Measurements from ENCODE around the gene DISP2. TPM values are rescaled to one million over a fixed set of nuclear protein-coding genes. Genes with fewer than 3 reads are reported as not detected.

DISP2 gene
- total RNA-seq, 4 donors from 2014 or later: 8.6 to 12.9 (median 10.9) TPM

DNA sequence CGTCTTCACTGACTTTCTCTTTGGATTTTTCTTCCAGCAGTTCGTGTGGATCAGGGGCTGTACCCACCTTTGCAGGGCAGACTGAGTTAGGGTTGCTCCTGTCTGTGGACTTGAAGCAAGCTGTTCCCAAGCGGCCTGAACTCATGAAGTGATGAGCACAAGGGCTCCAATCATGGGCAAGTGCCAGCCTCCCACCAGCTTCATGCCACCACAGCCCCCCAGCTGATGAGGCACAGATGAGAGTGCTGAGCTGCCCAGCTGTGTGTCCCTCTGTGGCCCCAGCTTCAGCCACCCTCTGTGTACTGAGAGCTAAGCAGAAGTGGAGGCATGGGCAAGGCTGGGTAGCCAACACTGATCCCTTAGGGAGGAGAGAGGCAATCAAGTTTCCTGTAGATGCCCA is 47.0 kb upstream of the DISP2 start:
- Histone ChIP-seq H3K27ac (no peak overlapping the region), H3K9me3 (no peaks in the 10 kb centered on the region), H3K27me3 (no peaks in the 10 kb centered on the region), H3K4me1 (peaks cover 0 to 34% (median 8%) of the 10 kb centered on the region in 4 donors), H3K4me3 (no peak overlapping the region), H3K36me3 (no peaks in the 10 kb centered on the region)
- 43 to 52% methylated on average over 2 to 3 of the region's 3 CpGs for WGBS, 2 donors (ENCODE audit: low coverage in 1 of 2)
- DNase-seq: no peak
- TF ChIP-seq POLR2A (IDR thresholded peaks at IDR 0.05): no peak
- no peak for TF ChIP-seq EP300 (IDR thresholded peaks at IDR 0.05; ENCODE audit: low read depth)
- no peak for TF ChIP-seq POLR2AphosphoS5 (IDR thresholded peaks at IDR 0.05)
- TF ChIP-seq, protein P1, sequence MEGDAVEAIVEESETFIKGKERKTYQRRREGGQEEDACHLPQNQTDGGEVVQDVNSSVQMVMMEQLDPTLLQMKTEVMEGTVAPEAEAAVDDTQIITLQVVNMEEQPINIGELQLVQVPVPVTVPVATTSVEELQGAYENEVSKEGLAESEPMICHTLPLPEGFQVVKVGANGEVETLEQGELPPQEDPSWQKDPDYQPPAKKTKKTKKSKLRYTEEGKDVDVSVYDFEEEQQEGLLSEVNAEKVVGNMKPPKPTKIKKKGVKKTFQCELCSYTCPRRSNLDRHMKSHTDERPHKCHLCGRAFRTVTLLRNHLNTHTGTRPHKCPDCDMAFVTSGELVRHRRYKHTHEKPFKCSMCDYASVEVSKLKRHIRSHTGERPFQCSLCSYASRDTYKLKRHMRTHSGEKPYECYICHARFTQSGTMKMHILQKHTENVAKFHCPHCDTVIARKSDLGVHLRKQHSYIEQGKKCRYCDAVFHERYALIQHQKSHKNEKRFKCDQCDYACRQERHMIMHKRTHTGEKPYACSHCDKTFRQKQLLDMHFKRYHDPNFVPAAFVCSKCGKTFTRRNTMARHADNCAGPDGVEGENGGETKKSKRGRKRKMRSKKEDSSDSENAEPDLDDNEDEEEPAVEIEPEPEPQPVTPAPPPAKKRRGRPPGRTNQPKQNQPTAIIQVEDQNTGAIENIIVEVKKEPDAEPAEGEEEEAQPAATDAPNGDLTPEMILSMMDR (IDR thresholded peaks at IDR 0.05): no peak
- in situ Hi-C loops (cut with MboI; ENCODE audit: low pct_ligation_motif_present in 1 of 4, low pct_unique_long_range_greater_than_20kb in 1 of 4, low sequenced_read_pairs in 3 of 4) (loop anchor here in 1 of 4 donors (25.0 kb wide), 1 partner anchor 101 kb away; the partner anchor contains the start of gene IVD), intact Hi-C loops (cut with DNase I; ENCODE audit: low total_unique reads) (no loop called here)

DNA sequence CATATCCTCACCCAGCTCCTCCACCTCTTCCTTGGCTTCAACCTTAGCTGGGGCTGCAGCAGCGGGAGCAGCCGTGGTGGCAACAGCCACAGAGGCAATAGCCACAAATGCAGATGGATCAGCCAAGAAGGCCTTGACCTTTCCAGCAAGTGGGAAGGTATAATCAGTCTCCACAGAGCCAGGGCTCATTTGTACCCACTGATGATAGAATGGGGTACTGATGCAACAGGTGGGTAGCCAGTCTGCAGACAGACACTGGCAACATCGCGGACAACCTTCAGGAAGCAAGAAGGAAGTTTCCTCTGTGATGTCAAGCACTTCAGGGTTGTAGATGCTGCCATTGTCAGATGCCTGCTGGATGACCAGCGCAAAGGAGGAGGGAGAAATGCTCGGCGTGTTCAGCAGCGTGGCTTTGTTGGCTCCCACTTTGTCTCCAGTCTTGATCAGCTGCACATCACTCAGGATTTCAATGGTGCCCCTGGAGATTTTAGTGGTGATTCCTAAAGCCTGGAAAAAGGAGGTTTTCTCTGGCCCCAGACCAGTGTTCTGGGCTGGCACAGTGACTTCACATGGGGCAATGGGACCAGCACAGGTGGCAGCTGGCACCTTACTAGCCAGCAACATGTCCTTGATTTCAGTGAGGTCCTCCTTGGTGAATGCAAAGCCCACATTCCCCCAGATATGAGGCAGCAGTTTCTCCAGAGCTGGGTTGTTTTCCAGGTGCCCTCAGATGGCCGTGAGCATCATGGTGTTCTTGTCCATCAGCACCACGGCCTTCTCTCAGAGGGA is 45.5 kb upstream of the DISP2 start:
- no peak for DNase-seq
- Histone ChIP-seq H3K27ac (no peak overlapping the region), H3K36me3 (no peaks in the 10 kb centered on the region), H3K4me3 (no peak overlapping the region), H3K27me3 (no peaks in the 10 kb centered on the region), H3K9me3 (no peaks in the 10 kb centered on the region), H3K4me1 (peaks cover 0 to 31% (median 8%) of the 10 kb centered on the region in 4 donors)
- in situ Hi-C loops (cut with MboI; ENCODE audit: low pct_ligation_motif_present in 1 of 4, low pct_unique_long_range_greater_than_20kb in 1 of 4, low sequenced_read_pairs in 3 of 4) (loop anchor here in 1 of 4 donors (25.0 kb wide), 1 partner anchor 100 kb away; the partner anchor contains the start of gene IVD), intact Hi-C loops (cut with DNase I; ENCODE audit: low total_unique reads) (no loop called here)
- WGBS, 2 donors (ENCODE audit: low coverage in 1 of 2): 82 to 90% methylated on average over 4 to 10 of the region's 10 CpGs
- TF ChIP-seq, protein P1 (IDR thresholded peaks at IDR 0.05): no peak
- no peak for TF ChIP-seq POLR2A (IDR thresholded peaks at IDR 0.05)
- TF ChIP-seq EP300 (IDR thresholded peaks at IDR 0.05; ENCODE audit: low read depth): no peak
- no peak for TF ChIP-seq POLR2AphosphoS5 (IDR thresholded peaks at IDR 0.05)

DNA sequence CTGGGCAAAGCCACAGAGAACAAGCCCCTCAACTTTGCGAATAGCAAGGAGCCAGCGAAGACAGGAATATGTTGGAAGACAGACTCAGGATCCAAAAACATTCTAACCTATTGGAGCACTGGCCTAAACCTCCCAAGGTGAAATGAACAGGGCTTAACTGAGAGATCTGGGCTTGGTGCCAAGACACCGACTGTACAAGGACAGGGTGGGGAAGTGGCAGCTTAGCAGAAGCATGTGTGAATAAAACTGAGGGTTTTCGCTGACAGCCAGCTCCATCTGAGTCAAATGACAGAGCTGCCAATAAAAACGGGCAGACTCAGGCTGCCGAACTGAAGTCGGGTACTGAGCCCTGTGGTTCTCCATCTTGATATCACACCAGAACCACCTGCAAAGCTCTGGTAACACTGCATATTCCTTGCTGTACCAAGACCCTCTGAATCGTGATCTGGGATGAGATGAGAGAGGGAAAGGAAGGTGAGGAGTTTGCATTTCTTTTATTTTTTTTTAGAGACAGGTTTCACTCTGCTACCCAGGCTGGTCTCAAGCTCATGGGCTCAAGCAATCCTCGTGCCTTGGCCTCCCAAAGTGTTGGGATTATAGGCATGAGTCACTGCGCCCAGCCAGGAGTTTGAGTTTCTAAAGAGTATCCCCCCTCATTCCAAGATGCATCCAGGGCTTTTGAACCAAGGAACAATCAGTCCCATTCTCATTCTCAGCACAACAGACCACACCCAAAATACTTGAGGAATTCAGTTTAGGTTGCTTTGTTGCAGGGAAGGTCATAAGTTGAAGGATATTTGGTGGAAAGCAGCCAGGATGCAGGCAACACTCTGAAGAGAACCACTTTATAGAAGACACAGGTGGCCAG is 44.3 kb upstream of the DISP2 start:
- Histone ChIP-seq H3K27ac (no peak overlapping the region), H3K36me3 (no peaks in the 10 kb centered on the region), H3K4me1 (peaks cover 0 to 19% (median 8%) of the 10 kb centered on the region in 4 donors), H3K9me3 (no peaks in the 10 kb centered on the region), H3K27me3 (no peaks in the 10 kb centered on the region), H3K4me3 (no peak overlapping the region)
- peak; percentile 85 for DNase-seq
- TF ChIP-seq, protein P1 (IDR thresholded peaks at IDR 0.05): no peak
- in situ Hi-C loops (cut with MboI; ENCODE audit: low pct_ligation_motif_present in 1 of 4, low pct_unique_long_range_greater_than_20kb in 1 of 4, low sequenced_read_pairs in 3 of 4): loop anchor here in 1 of 4 donors (25.0 kb wide), 1 partner anchor 99 kb away; the partner anchor contains the start of gene IVD
- 34 to 55% methylated on average over 5 to 10 of the region's 10 CpGs for WGBS, 2 donors (ENCODE audit: low coverage in 1 of 2)
- intact Hi-C loops (cut with DNase I; ENCODE audit: low total_unique reads): no loop called here

DNA sequence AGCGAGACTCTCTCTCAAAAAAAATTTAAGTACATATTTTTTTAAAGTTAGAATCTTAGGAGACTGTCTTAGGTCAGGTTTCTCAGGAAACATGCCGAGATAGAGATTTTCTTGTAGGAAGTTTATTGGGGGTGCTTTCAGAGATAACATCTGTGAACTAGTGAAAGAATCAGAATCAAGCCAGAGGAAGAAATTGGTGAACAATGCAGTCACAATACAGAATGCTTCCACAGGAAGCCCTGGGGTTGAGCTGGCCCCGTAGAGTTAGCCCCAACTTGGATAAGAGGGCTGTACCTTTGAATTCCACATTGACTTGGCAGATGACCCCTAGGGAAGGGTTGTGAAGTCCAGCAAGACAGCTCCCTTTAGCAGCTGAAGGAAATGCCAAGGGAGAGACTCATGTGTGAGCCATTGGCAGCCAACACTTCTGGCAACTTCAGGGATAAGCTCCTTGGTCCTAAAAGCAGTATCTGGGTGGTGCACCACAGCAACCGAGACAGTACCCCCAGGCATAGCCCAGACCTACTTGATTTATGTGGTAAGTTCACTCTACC is 43.2 kb upstream of the DISP2 start:
- H3K27me3 ChIP-seq: no peaks in the 10 kb centered on the region
- in situ Hi-C loops (cut with MboI; ENCODE audit: low pct_ligation_motif_present in 1 of 4, low pct_unique_long_range_greater_than_20kb in 1 of 4, low sequenced_read_pairs in 3 of 4): loop anchor here in 1 of 4 donors (25.0 kb wide), 1 partner anchor 98 kb away; the partner anchor contains the start of gene IVD
- H3K27ac ChIP-seq: no peak overlapping the region
- no peaks in the 10 kb centered on the region for H3K36me3 ChIP-seq
- H3K4me3 ChIP-seq: no peak overlapping the region
- intact Hi-C loops (cut with DNase I; ENCODE audit: low total_unique reads): no loop called here
- H3K4me1 ChIP-seq: peaks cover 0 to 12% (median 8%) of the 10 kb centered on the region in 4 donors
- TF ChIP-seq, protein P1 (IDR thresholded peaks at IDR 0.05): no peak
- TF ChIP-seq POLR2AphosphoS5 (IDR thresholded peaks at IDR 0.05) (no peak), EP300 (IDR thresholded peaks at IDR 0.05; ENCODE audit: low read depth) (no peak), POLR2A (IDR thresholded peaks at IDR 0.05) (no peak)
- H3K9me3 ChIP-seq: no peaks in the 10 kb centered on the region
- DNase-seq: no peak
- 87% methylated on average over 3 to 4 of the region's 4 CpGs for WGBS, 2 donors (ENCODE audit: low coverage in 1 of 2)
